GM23338 (cell line): Measurements from ENCODE around the gene MPRIP. TPM values are rescaled to one million over a fixed set of nuclear protein-coding genes. Genes with fewer than 3 reads are reported as not detected.

ENCODE experiments used
- ATAC-seq: fragments of 200-7000 bp; cut with Tn5 transposase; 3 replicates; pipeline ENCODE4 v1.9.1; 2020
- DNase-seq: peaks from one replicate; pipeline ENCODE4 v3.0.0-alpha.2; 2015; ENCODE audit warnings: low spot score
- H2AFZ ChIP-seq: fragments of 200-600 bp; sonication (generic); 2 replicates; pipeline ENCODE4 v1.8.0; 2016; ENCODE audit warnings: antibody characterized with exemption, mild to moderate bottlenecking, moderate library complexity
- H3F3A ChIP-seq: fragments of 200-600 bp; sonication (generic); replicated peaks from 2 replicates; pipeline ENCODE4 v1.8.0; 2017; ENCODE audit warnings: antibody characterized with exemption, mixed run types, low read depth
- H3K27ac ChIP-seq: fragments of 200-600 bp; sonication (generic); 2 replicates; pipeline ENCODE4 v1.6.1; 2016; ENCODE audit warnings: low read depth
- H3K27me3 ChIP-seq: fragments of 200-600 bp; sonication (generic); 2 replicates; pipeline ENCODE4 v1.8.0; 2016; ENCODE audit warnings: mild to moderate bottlenecking, mixed run types, moderate library complexity; ENCODE audit not compliant: insufficient read depth
- H3K36me3 ChIP-seq: fragments of 200-600 bp; sonication (generic); 2 replicates; pipeline ENCODE4 v1.8.0; 2016; ENCODE audit warnings: mild to moderate bottlenecking; ENCODE audit not compliant: insufficient read depth
- H3K4me1 ChIP-seq: fragments of 200-600 bp; sonication (generic); 2 replicates; pipeline ENCODE4 v1.8.0; 2016; ENCODE audit warnings: mild to moderate bottlenecking, moderate library complexity; ENCODE audit not compliant: insufficient read depth
- H3K4me2 ChIP-seq: fragments of 200-600 bp; sonication (generic); 2 replicates; pipeline ENCODE4 v1.7.1; 2017; ENCODE audit warnings: mixed run types
- H3K4me3 ChIP-seq: fragments of 200-600 bp; sonication (generic); 2 replicates; pipeline ENCODE4 v1.6.1; 2016; ENCODE audit warnings: mixed run types
- H3K79me2 ChIP-seq: fragments of 200-600 bp; sonication (generic); replicated peaks from 2 replicates; pipeline ENCODE4 v1.8.0; 2017; ENCODE audit warnings: mild to moderate bottlenecking; ENCODE audit not compliant: insufficient read depth
- H3K9me2 ChIP-seq: fragments of 200-600 bp; sonication (generic); 2 replicates; pipeline ENCODE4 v1.8.0; 2017; ENCODE audit not compliant: insufficient read depth
- H4K20me1 ChIP-seq: fragments of 200-600 bp; sonication (generic); replicated peaks from 2 replicates; pipeline ENCODE4 v1.8.0; 2017; ENCODE audit warnings: mild to moderate bottlenecking; ENCODE audit not compliant: insufficient read depth
- H3K27ac Mint-ChIP-seq: 2 replicates; pipeline ENCODE4 v1.8.0; 2020; ENCODE audit warnings: inconsistent platforms, mild to moderate bottlenecking, moderate library complexity, mixed read lengths
- H3K27me3 Mint-ChIP-seq: 3 replicates; pipeline ENCODE4 v1.8.0; 2022; ENCODE audit warnings: low read depth, mild to moderate bottlenecking, moderate library complexity, mixed read lengths, inconsistent platforms; ENCODE audit not compliant: insufficient read depth, poor library complexity
- H3K36me3 Mint-ChIP-seq: 3 replicates; pipeline ENCODE4 v1.8.0; 2021; ENCODE audit warnings: low read depth, mild to moderate bottlenecking, inconsistent platforms, moderate library complexity, mixed read lengths
- H3K4me1 Mint-ChIP-seq: 3 replicates; pipeline ENCODE4 v1.8.0; 2020; ENCODE audit warnings: mild to moderate bottlenecking, inconsistent platforms, mixed read lengths
- H3K4me3 Mint-ChIP-seq: 3 replicates; pipeline ENCODE4 v1.8.0; 2021; ENCODE audit warnings: moderate library complexity, mild to moderate bottlenecking, inconsistent platforms, mixed read lengths
- H3K9me3 Mint-ChIP-seq: 3 replicates; pipeline ENCODE4 v1.8.0; 2020; ENCODE audit warnings: moderate library complexity, mild to moderate bottlenecking, inconsistent platforms, mixed read lengths
- CREB1 ChIP-seq: fragments of 250-450 bp; sonication (Bioruptor Pico); IDR thresholded peaks from 2 replicates; pipeline ENCODE4 v1.5.0; 2020; ENCODE audit warnings: low read depth, mild to moderate bottlenecking, moderate library complexity
- EZH2 ChIP-seq: fragments of 200-600 bp; sonication (generic); IDR thresholded peaks from one replicate; pipeline ENCODE4 v1.8.0; 2017; ENCODE audit warnings: antibody characterized with exemption, mild to moderate bottlenecking, low read depth; ENCODE audit not compliant: unreplicated experiment
- JUNB ChIP-seq: IDR thresholded peaks from one replicate; pipeline ENCODE4 v1.6.1; 2016; ENCODE audit warnings: antibody characterized with exemption; ENCODE audit not compliant: unreplicated experiment
- STAT1 ChIP-seq: IDR thresholded peaks from one replicate; pipeline ENCODE4 v1.6.1; 2016; ENCODE audit warnings: antibody characterized with exemption; ENCODE audit not compliant: unreplicated experiment
- polyA plus RNA-seq: library from polyadenylated mRNA; unstranded; fragments of >200 nt; fragmentation: Nextera tagmentation; extraction: Ambion mirVana; gene quantifications from 2 replicates; pipeline ENCODE4 v1.2.1, GENCODE V29; 2016
- total RNA-seq: library from RNA; depleted of rRNA; stranded (reverse); fragments of >200 nt; shearing (Covaris generic); gene quantifications from 2 replicates; pipeline ENCODE4 v1.2.3, GENCODE V29; 2014
- TF ChIP-seq, protein P1 (sequence below), 2 experiments: fragments of 200-600 bp in 1 of 2; sonication (generic) in 1 of 2; conservative IDR thresholded peaks; 2 replicates each; pipeline versions ENCODE4 v1.5.1 to v1.6.1; 2016 to 2017; ENCODE audit warnings: antibody characterized with exemption in 2 of 2, low read depth in 2 of 2, mild to moderate bottlenecking in 2 of 2, moderate library complexity in 1 of 2
- TF ChIP-seq, protein P2 (sequence below): fragments of 250-450 bp; sonication (Bioruptor Pico); IDR thresholded peaks from 2 replicates; pipeline ENCODE4 v1.5.0; 2020; ENCODE audit warnings: mild to moderate bottlenecking, moderate library complexity

MPRIP gene
- total and polyA plus RNA-seq, 2 experiments from 2014 or later, result 39.3 to 113 TPM

DNA sequence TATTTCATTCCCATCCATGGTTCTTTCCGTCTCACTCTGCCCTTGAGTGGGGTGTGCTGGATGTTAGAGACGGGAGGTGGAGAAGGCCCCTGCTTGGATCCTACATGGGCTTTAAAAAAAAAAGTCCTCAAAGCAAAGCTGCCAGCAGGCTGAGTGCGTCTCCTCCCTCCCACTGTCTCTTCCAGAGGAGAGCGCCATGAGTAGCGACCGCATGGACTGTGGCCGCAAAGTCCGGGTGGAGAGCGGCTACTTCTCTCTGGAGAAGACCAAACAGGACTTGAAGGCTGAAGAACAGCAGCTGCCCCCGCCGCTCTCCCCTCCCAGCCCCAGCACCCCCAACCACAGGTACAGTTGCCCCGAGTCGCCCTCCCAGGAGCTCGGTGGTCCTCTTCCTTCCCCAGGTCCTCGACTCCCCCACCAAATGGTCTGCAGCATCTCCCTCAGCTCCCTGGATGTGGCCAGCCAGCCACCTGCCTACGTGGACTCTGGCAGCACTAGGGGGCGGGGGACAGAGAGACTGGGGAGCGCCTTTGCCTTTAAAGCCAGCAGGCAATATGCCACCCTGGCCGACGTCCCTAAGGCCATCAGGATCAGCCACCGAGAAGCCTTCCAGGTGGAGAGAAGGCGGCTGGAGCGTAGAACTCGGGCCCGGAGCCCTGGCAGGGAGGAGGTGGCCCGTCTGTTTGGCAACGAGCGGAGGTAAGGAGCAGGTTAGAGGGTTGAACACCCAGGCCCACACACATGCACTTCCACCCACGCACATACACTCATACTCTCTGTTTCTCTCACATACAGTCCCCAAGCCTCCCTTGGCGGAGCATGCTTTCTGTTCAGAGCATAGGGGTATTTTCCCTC, 95.7 kb downstream of the MPRIP start:
- Histone ChIP-seq H3K79me2 (no peaks in the 10 kb centered on the region), H3F3A (no peaks in the 10 kb centered on the region), H2AFZ (no peak overlapping the region), H3K4me3 (no peak overlapping the region), H3K27ac (no peak overlapping the region), H3K36me3 (no peaks in the 10 kb centered on the region), H4K20me1 (peaks cover 3% of the 10 kb centered on the region), H3K27me3 (no peaks in the 10 kb centered on the region), H3K9me2 (no peaks in the 10 kb centered on the region), H3K4me2 (no peak overlapping the region), H3K4me1 (0 out of 2 replicates have a peak, but pooled peaks cover 5% of the 10 kb centered on the region)
- TF ChIP-seq, protein P1, sequence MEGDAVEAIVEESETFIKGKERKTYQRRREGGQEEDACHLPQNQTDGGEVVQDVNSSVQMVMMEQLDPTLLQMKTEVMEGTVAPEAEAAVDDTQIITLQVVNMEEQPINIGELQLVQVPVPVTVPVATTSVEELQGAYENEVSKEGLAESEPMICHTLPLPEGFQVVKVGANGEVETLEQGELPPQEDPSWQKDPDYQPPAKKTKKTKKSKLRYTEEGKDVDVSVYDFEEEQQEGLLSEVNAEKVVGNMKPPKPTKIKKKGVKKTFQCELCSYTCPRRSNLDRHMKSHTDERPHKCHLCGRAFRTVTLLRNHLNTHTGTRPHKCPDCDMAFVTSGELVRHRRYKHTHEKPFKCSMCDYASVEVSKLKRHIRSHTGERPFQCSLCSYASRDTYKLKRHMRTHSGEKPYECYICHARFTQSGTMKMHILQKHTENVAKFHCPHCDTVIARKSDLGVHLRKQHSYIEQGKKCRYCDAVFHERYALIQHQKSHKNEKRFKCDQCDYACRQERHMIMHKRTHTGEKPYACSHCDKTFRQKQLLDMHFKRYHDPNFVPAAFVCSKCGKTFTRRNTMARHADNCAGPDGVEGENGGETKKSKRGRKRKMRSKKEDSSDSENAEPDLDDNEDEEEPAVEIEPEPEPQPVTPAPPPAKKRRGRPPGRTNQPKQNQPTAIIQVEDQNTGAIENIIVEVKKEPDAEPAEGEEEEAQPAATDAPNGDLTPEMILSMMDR (conservative IDR thresholded peaks at IDR 0.05; ENCODE audit: low read depth in 2 of 2), result no peak
- TF ChIP-seq JUNB (no peak), EZH2 (no peak), STAT1 (no peak), CREB1 (CRISPR knock-in tag) (no peak)
- TF ChIP-seq, protein P2, sequence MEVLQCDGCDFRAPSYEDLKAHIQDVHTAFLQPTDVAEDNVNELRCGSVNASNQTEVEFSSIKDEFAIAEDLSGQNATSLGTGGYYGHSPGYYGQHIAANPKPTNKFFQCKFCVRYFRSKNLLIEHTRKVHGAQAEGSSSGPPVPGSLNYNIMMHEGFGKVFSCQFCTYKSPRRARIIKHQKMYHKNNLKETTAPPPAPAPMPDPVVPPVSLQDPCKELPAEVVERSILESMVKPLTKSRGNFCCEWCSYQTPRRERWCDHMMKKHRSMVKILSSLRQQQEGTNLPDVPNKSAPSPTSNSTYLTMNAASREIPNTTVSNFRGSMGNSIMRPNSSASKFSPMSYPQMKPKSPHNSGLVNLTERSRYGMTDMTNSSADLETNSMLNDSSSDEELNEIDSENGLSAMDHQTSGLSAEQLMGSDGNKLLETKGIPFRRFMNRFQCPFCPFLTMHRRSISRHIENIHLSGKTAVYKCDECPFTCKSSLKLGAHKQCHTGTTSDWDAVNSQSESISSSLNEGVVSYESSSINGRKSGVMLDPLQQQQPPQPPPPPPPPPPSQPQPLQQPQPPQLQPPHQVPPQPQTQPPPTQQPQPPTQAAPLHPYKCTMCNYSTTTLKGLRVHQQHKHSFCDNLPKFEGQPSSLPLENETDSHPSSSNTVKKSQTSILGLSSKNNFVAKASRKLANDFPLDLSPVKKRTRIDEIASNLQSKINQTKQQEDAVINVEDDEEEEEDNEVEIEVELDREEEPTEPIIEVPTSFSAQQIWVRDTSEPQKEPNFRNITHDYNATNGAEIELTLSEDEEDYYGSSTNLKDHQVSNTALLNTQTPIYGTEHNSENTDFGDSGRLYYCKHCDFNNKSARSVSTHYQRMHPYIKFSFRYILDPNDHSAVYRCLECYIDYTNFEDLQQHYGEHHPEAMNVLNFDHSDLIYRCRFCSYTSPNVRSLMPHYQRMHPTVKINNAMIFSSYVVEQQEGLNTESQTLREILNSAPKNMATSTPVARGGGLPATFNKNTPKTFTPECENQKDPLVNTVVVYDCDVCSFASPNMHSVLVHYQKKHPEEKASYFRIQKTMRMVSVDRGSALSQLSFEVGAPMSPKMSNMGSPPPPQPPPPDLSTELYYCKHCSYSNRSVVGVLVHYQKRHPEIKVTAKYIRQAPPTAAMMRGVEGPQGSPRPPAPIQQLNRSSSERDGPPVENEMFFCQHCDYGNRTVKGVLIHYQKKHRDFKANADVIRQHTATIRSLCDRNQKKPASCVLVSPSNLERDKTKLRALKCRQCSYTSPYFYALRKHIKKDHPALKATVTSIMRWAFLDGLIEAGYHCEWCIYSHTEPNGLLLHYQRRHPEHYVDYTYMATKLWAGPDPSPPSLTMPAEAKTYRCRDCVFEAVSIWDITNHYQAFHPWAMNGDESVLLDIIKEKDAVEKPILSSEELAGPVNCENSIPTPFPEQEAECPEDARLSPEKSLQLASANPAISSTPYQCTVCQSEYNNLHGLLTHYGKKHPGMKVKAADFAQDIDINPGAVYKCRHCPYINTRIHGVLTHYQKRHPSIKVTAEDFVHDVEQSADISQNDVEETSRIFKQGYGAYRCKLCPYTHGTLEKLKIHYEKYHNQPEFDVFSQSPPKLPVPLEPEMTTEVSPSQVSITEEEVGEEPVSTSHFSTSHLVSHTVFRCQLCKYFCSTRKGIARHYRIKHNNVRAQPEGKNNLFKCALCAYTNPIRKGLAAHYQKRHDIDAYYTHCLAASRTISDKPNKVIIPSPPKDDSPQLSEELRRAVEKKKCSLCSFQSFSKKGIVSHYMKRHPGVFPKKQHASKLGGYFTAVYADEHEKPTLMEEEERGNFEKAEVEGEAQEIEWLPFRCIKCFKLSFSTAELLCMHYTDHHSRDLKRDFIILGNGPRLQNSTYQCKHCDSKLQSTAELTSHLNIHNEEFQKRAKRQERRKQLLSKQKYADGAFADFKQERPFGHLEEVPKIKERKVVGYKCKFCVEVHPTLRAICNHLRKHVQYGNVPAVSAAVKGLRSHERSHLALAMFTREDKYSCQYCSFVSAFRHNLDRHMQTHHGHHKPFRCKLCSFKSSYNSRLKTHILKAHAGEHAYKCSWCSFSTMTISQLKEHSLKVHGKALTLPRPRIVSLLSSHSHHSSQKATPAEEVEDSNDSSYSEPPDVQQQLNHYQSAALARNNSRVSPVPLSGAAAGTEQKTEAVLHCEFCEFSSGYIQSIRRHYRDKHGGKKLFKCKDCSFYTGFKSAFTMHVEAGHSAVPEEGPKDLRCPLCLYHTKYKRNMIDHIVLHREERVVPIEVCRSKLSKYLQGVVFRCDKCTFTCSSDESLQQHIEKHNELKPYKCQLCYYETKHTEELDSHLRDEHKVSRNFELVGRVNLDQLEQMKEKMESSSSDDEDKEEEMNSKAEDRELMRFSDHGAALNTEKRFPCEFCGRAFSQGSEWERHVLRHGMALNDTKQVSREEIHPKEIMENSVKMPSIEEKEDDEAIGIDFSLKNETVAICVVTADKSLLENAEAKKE (CRISPR knock-in tag), result no peak
- Mint-ChIP-seq H3K27me3 (peaks cover 12% of the 10 kb centered on the region), H3K27ac (no peak overlapping the region), H3K4me3 (no peak overlapping the region), H3K9me3 (no peaks in the 10 kb centered on the region; the same call in 2 of the 3 replicates), H3K36me3 (peaks cover 15% of the 10 kb centered on the region), H3K4me1 (peaks cover 26% of the 10 kb centered on the region)
- DNase-seq (no peak), ATAC-seq (no peak)
